IMR-90 (cell line): ENCODE results near the gene ST3GAL4. TPM values are rescaled to one million over a fixed set of nuclear protein-coding genes. Genes with fewer than 3 reads are reported as not detected.

Source experiments
- ATAC-seq: fragments of 200-7000 bp; cut with Tn5 transposase; 2 replicates; pipeline ENCODE4 v1.9.1; 2020; ENCODE audit warnings: low read depth, mild to moderate bottlenecking, moderate library complexity
- BruUV-seq: library from RNA; stranded (reverse); fragments of 400-500 nt; replicated peaks from 2 replicates; lab custom pipeline; 2021; lab: Mats Ljungman, UMichigan
- CTCF ChIA-PET: fragments of 300-600 bp; formaldehyde crosslinking; extraction: SDS; loops from one replicate; lab custom pipeline; 2021; ENCODE audit warnings: antibody characterized with exemption; lab: Yijun Ruan, JAX
- POLR2A ChIA-PET: fragments of 300-600 bp; sonication (Branson Sonifier 250); formaldehyde crosslinking; loops from one replicate; lab custom pipeline; 2022; ENCODE audit warnings: antibody characterized with exemption; ENCODE audit not compliant: unreplicated experiment; lab: Charles Lee
- DNase-seq: peaks from one replicate; pipeline ENCODE4 v3.0.0; 2013
- H2AFZ ChIP-seq: replicated peaks from 2 replicates; pipeline ENCODE3; 2013; ENCODE audit warnings: low read length, mild to moderate bottlenecking; ENCODE audit not compliant: poor library complexity
- H2AK5ac ChIP-seq: 2 replicates; pipeline ENCODE4 v1.6.1; 2013; ENCODE audit warnings: low read depth, low read length, inconsistent platforms
- H2AK9ac ChIP-seq: replicated peaks from 2 replicates; pipeline ENCODE3; 2013; ENCODE audit warnings: mild to moderate bottlenecking, low read depth, low read length, moderate library complexity; ENCODE audit not compliant: poor library complexity
- H2BK120ac ChIP-seq: 2 replicates; pipeline ENCODE4 v1.6.1; 2013; ENCODE audit warnings: low read depth, low read length, inconsistent platforms
- H2BK15ac ChIP-seq: 3 replicates; pipeline ENCODE4 v1.6.1; 2013; ENCODE audit warnings: low read depth, low read length, inconsistent platforms
- H2BK20ac ChIP-seq: 2 replicates; pipeline ENCODE4 v1.6.1; 2013; ENCODE audit warnings: low read depth, mild to moderate bottlenecking, inconsistent platforms, low read length, moderate library complexity
- H2BK5ac ChIP-seq: 2 replicates; pipeline ENCODE4 v1.6.1; 2013; ENCODE audit warnings: mild to moderate bottlenecking, low read depth, low read length, inconsistent platforms; ENCODE audit not compliant: poor library complexity, severe bottlenecking
- H3K14ac ChIP-seq: replicated peaks from 2 replicates; pipeline ENCODE4 v1.6.1; 2013; ENCODE audit warnings: low read depth, low read length, inconsistent platforms
- H3K18ac ChIP-seq: 2 replicates; pipeline ENCODE4 v1.6.1; 2013; ENCODE audit warnings: low read depth, low read length, control low read depth
- H3K23ac ChIP-seq: 2 replicates; pipeline ENCODE4 v1.6.1; 2013; ENCODE audit warnings: low read depth, low read length, inconsistent platforms
- H3K27ac ChIP-seq: 2 replicates; pipeline ENCODE4 v1.5.1; 2013; ENCODE audit warnings: mild to moderate bottlenecking, control low read depth, low read length; ENCODE audit not compliant: insufficient read depth
- H3K27me3 ChIP-seq: 2 replicates; pipeline ENCODE4 v1.6.1; 2013; ENCODE audit warnings: low read length; ENCODE audit not compliant: control insufficient read depth, insufficient read depth
- H3K36me3 ChIP-seq: 2 replicates; pipeline ENCODE4 v1.6.1; 2013; ENCODE audit warnings: low read length, mixed read lengths; ENCODE audit not compliant: control insufficient read depth, insufficient read depth
- H3K4ac ChIP-seq: 2 replicates; pipeline ENCODE4 v1.6.1; 2013; ENCODE audit warnings: low read depth, low read length, inconsistent platforms
- H3K4me1 ChIP-seq: 2 replicates; pipeline ENCODE4 v1.6.1; 2013; ENCODE audit warnings: low read length, mixed read lengths; ENCODE audit not compliant: control insufficient read depth, insufficient read depth
- H3K4me2 ChIP-seq: 2 replicates; pipeline ENCODE4 v1.6.1; 2013; ENCODE audit warnings: low read depth, mild to moderate bottlenecking, control low read depth, low read length, moderate library complexity
- H3K4me3 ChIP-seq: 2 replicates; pipeline ENCODE4 v1.5.1; 2013; ENCODE audit warnings: low read depth, mild to moderate bottlenecking, control low read depth, low read length, moderate library complexity; ENCODE audit not compliant: insufficient read depth
- H3K56ac ChIP-seq: 2 replicates; pipeline ENCODE4 v1.6.1; 2013; ENCODE audit warnings: low read length, inconsistent platforms; ENCODE audit not compliant: insufficient read depth; ENCODE audit errors: extremely low read depth
- H3K79me1 ChIP-seq, 2 experiments: 2 replicates each; pipeline ENCODE4 v1.6.1; 2013; ENCODE audit warnings: low read length in 2 of 2, inconsistent platforms in 1 of 2, low read depth in 1 of 2
- H3K9ac ChIP-seq: 2 replicates; pipeline ENCODE4 v1.6.1; 2013; ENCODE audit warnings: low read depth, low read length, control low read depth
- H3K9me1 ChIP-seq: 2 replicates; pipeline ENCODE4 v1.6.1; 2013; ENCODE audit warnings: low read length, inconsistent platforms; ENCODE audit not compliant: insufficient read depth
- H3K9me3 ChIP-seq: 2 replicates; pipeline ENCODE4 v1.6.1; 2013; ENCODE audit warnings: low read length; ENCODE audit not compliant: control insufficient read depth, insufficient read depth
- H4K20me1 ChIP-seq: 2 replicates; pipeline ENCODE4 v1.6.1; 2013; ENCODE audit warnings: low read length, inconsistent platforms; ENCODE audit not compliant: insufficient read depth
- H4K5ac ChIP-seq: 2 replicates; pipeline ENCODE4 v1.6.1; 2013; ENCODE audit warnings: mild to moderate bottlenecking, low read depth, low read length, control low read depth
- H4K8ac ChIP-seq, 2 experiments: 2 replicates each; pipeline ENCODE4 v1.6.1; 2013; ENCODE audit warnings: low read depth in 2 of 2, low read length in 2 of 2, control low read depth in 1 of 2, inconsistent platforms in 1 of 2
- H4K91ac ChIP-seq: 2 replicates; pipeline ENCODE4 v1.6.1; 2013; ENCODE audit warnings: low read depth, low read length, inconsistent platforms; ENCODE audit not compliant: insufficient read depth
- BHLHE40 ChIP-seq: fragments of 150-350 bp; IDR thresholded peaks from 2 replicates; pipeline ENCODE4 v1.6.1; 2016; ENCODE audit warnings: mild to moderate bottlenecking, low read depth, low read length
- CEBPB ChIP-seq: IDR thresholded peaks from 2 replicates; pipeline ENCODE4 v1.6.1; 2012; ENCODE audit warnings: low read depth, low read length, improper control_type of control experiment
- CHD1 ChIP-seq: IDR thresholded peaks from 2 replicates; pipeline ENCODE4 v1.6.1; 2012; ENCODE audit warnings: low read depth, low read length, improper control_type of control experiment
- CTCF ChIP-seq: conservative IDR thresholded peaks from 2 replicates; pipeline ENCODE4 v1.5.1; 2012; ENCODE audit warnings: mild to moderate bottlenecking, low read depth, low read length, improper control_type of control experiment
- ELK1 ChIP-seq: fragments of 150-350 bp; IDR thresholded peaks from 2 replicates; pipeline ENCODE4 v1.6.1; 2016; ENCODE audit warnings: low read depth, mild to moderate bottlenecking, low read length, moderate library complexity, borderline replicate concordance
- FOS ChIP-seq: fragments of 150-350 bp; IDR thresholded peaks from 2 replicates; pipeline ENCODE4 v1.6.1; 2016; ENCODE audit warnings: low read depth, low read length
- MAFK ChIP-seq: IDR thresholded peaks from 2 replicates; pipeline ENCODE4 v1.6.1; 2012; ENCODE audit warnings: low read depth, low read length, improper control_type of control experiment
- MAZ ChIP-seq: IDR thresholded peaks from 2 replicates; pipeline ENCODE4 v1.6.1; 2012; ENCODE audit warnings: low read depth, mild to moderate bottlenecking, low read length, improper control_type of control experiment, moderate library complexity, borderline replicate concordance
- MXI1 ChIP-seq: IDR thresholded peaks from 2 replicates; pipeline ENCODE4 v1.6.1; 2012; ENCODE audit warnings: low read depth, mild to moderate bottlenecking, low read length, moderate library complexity, borderline replicate concordance
- NFE2L2 ChIP-seq: fragments of 150-350 bp; IDR thresholded peaks from 2 replicates; pipeline ENCODE4 v1.6.1; 2016; ENCODE audit warnings: low read depth, mild to moderate bottlenecking, low read length
- POLR2A ChIP-seq: IDR thresholded peaks from 2 replicates; pipeline ENCODE4 v1.6.1; 2012; ENCODE audit warnings: mild to moderate bottlenecking, low read depth, low read length
- RAD21 ChIP-seq: IDR thresholded peaks from 2 replicates; pipeline ENCODE4 v1.6.1; 2012; ENCODE audit warnings: low read length, improper control_type of control experiment
- RCOR1 ChIP-seq: IDR thresholded peaks from 2 replicates; pipeline ENCODE4 v1.6.1; 2012; ENCODE audit warnings: mild to moderate bottlenecking, low read length, improper control_type of control experiment; ENCODE audit not compliant: insufficient replicate concordance
- RFX5 ChIP-seq: IDR thresholded peaks from 2 replicates; pipeline ENCODE4 v1.8.0; 2012; ENCODE audit warnings: low read depth, mild to moderate bottlenecking, low read length, moderate library complexity
- SMC3 ChIP-seq: fragments of 150-350 bp; IDR thresholded peaks from 2 replicates; pipeline ENCODE4 v1.6.1; 2016; ENCODE audit warnings: low read depth, mild to moderate bottlenecking, antibody characterized with exemption, low read length, moderate library complexity
- USF2 ChIP-seq: fragments of 150-350 bp; IDR thresholded peaks from 2 replicates; pipeline ENCODE4 v1.6.1; 2017; ENCODE audit warnings: mild to moderate bottlenecking, antibody characterized with exemption, low read length, low read depth
- WGBS, 2 experiments: methylation state at CpG; one replicate each; pipeline versions ENCODE4 v1.1.5 to v1.1.7; 2013; ENCODE audit warnings: missing lambda C conversion rate in 2 of 2; ENCODE audit not compliant: insufficient read length in 1 of 2; ENCODE audit errors: extremely low coverage in 2 of 2; 5-methylcytosine and 5-hydroxymethylcytosine counted together
- dilution Hi-C: fragments of 300-500 bp; cut with HindIII; formaldehyde crosslinking; loops from one replicate; pipeline ENCODE4 v1.14.3; 2018; ENCODE audit warnings: low sequenced_read_pairs; ENCODE audit not compliant: unreplicated experiment
- in situ Hi-C: fragments of 300-500 bp; cut with MboI; formaldehyde crosslinking; loops from 3 replicates; pipeline ENCODE4 v1.14.3; 2019; ENCODE audit warnings: low sequenced_read_pairs, inconsistent platforms, mixed read lengths
- intact Hi-C: fragments of 100-400 bp; cut with micrococcal nuclease; formaldehyde crosslinking; loops from 2 replicates; pipeline ENCODE4 v1.10.0; 2022
- polyA plus RNA-seq, 3 experiments: library from polyadenylated mRNA; depleted of rRNA; stranded (reverse); fragments of >200 nt; gene quantifications; 2 replicates each; pipeline ENCODE4 v1.2.3, GENCODE V29; 2012; ENCODE audit warnings: low replicate concordance in 1 of 3
- total RNA-seq: library from RNA; depleted of rRNA; stranded (reverse); fragments of >200 nt; gene quantifications from 2 replicates; pipeline ENCODE4 v1.2.3, GENCODE V29; 2012

ST3GAL4 gene
- total and polyA plus RNA-seq, 2 of the 4 experiments (the other 2 are of a cell fraction) = 17.0 to 19.7 TPM

GRCh38 chr11:126446581-126446980 lies 91.1 kb downstream of the ST3GAL4 start:
- Histone ChIP-seq H2AK5ac (no peak overlapping the region), H4K5ac (no peak overlapping the region), H4K20me1 (0 out of 2 replicates have a peak, but pooled peaks cover 15% of the 10 kb centered on the region), H3K18ac (no peak overlapping the region), H2AK9ac (no peak overlapping the region), H2BK120ac (no peak overlapping the region), H3K9me1 (peaks cover 16% of the 10 kb centered on the region), H3K9ac (no peak overlapping the region), H3K4ac (no peak overlapping the region), H3K79me1 (no peaks in the 10 kb centered on the region; a peak in 1 of 4 replicates), H3K4me1 (no peaks in the 10 kb centered on the region), H3K14ac (no peak overlapping the region), H3K27me3 (no peaks in the 10 kb centered on the region; the same call in 1 of the 2 replicates), H3K9me3 (no peaks in the 10 kb centered on the region), H3K27ac (no peak overlapping the region), H4K91ac (no peak overlapping the region), H3K56ac (no peak overlapping the region), H2BK20ac (no peak overlapping the region), H3K23ac (no peak overlapping the region), H2AFZ (no peak overlapping the region), H4K8ac (no peak overlapping the region), H3K36me3 (no peaks in the 10 kb centered on the region), H3K4me2 (no peak overlapping the region), H3K4me3 (no peak overlapping the region), H2BK15ac (no peak overlapping the region), H2BK5ac (no peak overlapping the region)
- WGBS, 2 experiments = 100% methylated on average over 3 of the region's 10 CpGs; no CpG with 5 or more reads in 1 of the 2 experiments
- no peak for ATAC-seq
- no peak for TF ChIP-seq POLR2A
- TF ChIP-seq CHD1 = no peak
- no peak for TF ChIP-seq MAZ
- no peak for TF ChIP-seq FOS
- TF ChIP-seq ELK1 = no peak
- TF ChIP-seq SMC3 = no peak
- TF ChIP-seq RAD21 = no peak
- TF ChIP-seq RFX5 = no peak
- TF ChIP-seq MXI1 = no peak
- no peak for TF ChIP-seq CTCF
- no peak for TF ChIP-seq RCOR1
- TF ChIP-seq MAFK = no peak
- no peak for TF ChIP-seq CEBPB
- TF ChIP-seq NFE2L2 = no peak
- no peak for TF ChIP-seq USF2
- no peak for TF ChIP-seq BHLHE40
- ChIA-PET POLR2A (no interaction called here), CTCF (no interaction called here)
- in situ Hi-C loops (loop anchor here (25.0 kb wide), 2 partner anchors 541 to 1591 kb away; no protein-coding TSS in a partner anchor), dilution Hi-C loops (no loop called here), intact Hi-C loops (loop anchor here (10.0 kb wide), 1 partner anchor 268 kb away; no protein-coding TSS in a partner anchor)
- BruUV-seq = no TSS peak
- DNase-seq = no peak
